ENCODE measurements around the gene DMP1.

DMP1 gene, protein sequence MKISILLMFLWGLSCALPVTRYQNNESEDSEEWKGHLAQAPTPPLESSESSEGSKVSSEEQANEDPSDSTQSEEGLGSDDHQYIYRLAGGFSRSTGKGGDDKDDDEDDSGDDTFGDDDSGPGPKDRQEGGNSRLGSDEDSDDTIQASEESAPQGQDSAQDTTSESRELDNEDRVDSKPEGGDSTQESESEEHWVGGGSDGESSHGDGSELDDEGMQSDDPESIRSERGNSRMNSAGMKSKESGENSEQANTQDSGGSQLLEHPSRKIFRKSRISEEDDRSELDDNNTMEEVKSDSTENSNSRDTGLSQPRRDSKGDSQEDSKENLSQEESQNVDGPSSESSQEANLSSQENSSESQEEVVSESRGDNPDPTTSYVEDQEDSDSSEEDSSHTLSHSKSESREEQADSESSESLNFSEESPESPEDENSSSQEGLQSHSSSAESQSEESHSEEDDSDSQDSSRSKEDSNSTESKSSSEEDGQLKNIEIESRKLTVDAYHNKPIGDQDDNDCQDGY

DNA sequence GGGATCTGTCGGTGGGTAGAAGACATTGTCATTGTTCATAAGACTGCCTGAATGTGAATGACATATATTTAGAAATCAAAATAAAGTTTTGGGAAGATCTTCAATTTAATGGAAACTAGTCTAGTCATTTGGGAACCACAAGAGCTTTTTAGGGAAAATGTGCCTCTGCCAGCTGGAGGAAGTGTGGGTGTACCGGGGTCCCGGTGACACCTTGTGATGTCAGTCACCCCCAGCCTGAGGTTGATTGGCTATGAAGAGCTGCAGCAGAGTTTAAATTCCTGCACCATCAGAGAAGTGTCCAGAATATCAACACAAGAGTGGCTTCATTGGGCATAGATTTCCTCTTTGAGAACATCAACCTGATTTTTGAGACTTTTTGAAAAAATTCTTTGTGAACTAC lies at the start of gene DMP1:
TSS of gene DMP1 (plus strand) at position 301 of the 400 bp plus-strand sequence. CDS start 6,213 bp downstream, outside the sequence.
- no peak within 1 kb of the TSS for H3K4me3 ChIP-seq (ENCODE audit: low read depth, low read length)
- DNase-seq (ENCODE audit: low read depth), result no peak
- TF ChIP-seq, protein P1, sequence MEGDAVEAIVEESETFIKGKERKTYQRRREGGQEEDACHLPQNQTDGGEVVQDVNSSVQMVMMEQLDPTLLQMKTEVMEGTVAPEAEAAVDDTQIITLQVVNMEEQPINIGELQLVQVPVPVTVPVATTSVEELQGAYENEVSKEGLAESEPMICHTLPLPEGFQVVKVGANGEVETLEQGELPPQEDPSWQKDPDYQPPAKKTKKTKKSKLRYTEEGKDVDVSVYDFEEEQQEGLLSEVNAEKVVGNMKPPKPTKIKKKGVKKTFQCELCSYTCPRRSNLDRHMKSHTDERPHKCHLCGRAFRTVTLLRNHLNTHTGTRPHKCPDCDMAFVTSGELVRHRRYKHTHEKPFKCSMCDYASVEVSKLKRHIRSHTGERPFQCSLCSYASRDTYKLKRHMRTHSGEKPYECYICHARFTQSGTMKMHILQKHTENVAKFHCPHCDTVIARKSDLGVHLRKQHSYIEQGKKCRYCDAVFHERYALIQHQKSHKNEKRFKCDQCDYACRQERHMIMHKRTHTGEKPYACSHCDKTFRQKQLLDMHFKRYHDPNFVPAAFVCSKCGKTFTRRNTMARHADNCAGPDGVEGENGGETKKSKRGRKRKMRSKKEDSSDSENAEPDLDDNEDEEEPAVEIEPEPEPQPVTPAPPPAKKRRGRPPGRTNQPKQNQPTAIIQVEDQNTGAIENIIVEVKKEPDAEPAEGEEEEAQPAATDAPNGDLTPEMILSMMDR (IDR thresholded peaks at IDR 0.05; ENCODE audit: insufficient read depth, low read depth, low read length, missing control alignments), result no peak

DNA sequence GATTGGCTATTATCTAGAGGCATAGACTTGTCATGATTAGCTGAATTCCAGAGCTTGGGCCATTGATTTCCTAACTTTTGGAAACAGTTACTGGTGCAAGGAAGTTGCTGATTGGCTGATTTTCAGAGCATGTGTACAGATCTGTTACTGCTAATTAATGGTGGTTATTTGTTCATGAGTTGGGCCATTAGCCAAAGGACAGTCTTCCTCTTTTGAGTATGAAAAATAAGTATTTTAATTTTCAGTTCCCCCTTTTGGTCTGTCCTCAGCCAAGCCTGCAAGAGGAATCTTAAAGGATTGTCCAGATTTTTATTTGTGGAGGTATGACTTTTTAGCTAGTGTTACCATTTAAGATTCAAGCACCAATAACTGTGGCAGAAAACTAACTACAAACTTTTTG lies 48.7 kb upstream of the DMP1 start:
- H3K4me3 ChIP-seq (ENCODE audit: low read depth, low read length), result no peak overlapping the region
- TF ChIP-seq, protein P1 (IDR thresholded peaks at IDR 0.05; ENCODE audit: insufficient read depth, low read depth, low read length, missing control alignments), result no peak
- DNase-seq (ENCODE audit: low read depth), result no peak

DNA sequence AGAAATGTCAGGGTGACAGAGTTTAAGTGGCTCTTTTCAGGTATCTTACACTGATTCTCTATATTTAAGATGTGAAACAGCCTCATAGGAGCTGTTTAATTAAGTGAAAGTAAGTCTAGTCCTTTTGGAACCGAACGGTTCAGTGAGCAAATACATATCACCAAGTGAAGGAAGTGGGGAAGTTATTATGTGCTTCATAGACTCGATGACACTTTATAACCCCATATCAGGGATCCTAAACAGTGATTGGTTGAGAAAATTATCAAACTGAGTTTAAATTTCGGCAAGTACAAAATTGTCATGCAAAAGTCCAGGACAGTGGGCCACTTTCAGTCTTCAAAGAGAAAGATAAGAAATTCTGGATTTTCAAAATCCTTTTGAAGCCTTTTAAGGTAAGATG lies 41.9 kb upstream of the DMP1 start, which contains the start of gene DSPP:
TSS of gene DSPP (plus strand) at position 301 of the 400 bp plus-strand sequence. CDS start 2,380 bp downstream, outside the sequence.
- TF ChIP-seq, protein P1 (IDR thresholded peaks at IDR 0.05; ENCODE audit: insufficient read depth, low read depth, low read length, missing control alignments), result no peak
- no peak for DNase-seq (ENCODE audit: low read depth)
- H3K4me3 ChIP-seq (ENCODE audit: low read depth, low read length), result no peak within 1 kb of the TSS

DNA sequence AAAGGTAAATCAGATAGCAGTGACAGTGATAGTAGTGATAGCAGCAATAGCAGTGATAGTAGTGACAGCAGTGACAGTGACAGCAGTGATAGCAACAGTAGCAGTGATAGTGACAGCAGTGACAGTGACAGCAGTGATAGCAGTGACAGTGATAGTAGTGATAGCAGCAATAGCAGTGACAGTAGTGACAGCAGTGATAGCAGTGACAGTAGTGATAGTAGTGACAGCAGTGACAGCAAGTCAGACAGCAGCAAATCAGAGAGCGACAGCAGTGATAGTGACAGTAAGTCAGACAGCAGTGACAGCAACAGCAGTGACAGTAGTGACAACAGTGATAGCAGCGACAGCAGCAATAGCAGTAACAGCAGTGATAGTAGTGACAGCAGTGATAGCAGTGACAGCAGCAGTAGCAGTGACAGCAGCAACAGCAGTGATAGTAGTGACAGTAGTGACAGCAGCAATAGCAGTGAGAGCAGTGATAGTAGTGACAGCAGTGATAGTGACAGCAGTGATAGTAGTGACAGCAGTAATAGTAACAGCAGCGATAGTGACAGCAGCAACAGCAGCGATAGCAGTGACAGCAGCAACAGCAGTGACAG lies 35.7 kb upstream of the DMP1 start:
- DNase-seq (ENCODE audit: low read depth), result no peak
- TF ChIP-seq, protein P1 (IDR thresholded peaks at IDR 0.05; ENCODE audit: insufficient read depth, low read depth, low read length, missing control alignments), result no peak
- no peak overlapping the region for H3K4me3 ChIP-seq (ENCODE audit: low read depth, low read length)

DNA sequence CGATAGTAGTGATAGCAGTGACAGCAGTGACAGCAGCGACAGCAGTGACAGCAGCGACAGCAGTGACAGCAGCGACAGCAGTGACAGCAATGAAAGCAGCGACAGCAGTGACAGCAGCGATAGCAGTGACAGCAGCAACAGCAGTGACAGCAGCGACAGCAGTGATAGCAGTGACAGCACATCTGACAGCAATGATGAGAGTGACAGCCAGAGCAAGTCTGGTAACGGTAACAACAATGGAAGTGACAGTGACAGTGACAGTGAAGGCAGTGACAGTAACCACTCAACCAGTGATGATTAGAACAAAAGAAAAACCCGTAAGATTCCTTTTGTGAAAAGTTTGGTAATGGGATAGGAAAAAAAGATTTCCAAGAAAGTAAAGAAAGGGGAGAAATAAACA lies 33.8 kb upstream of the DMP1 start:
- no peak for DNase-seq (ENCODE audit: low read depth)
- TF ChIP-seq, protein P1 (IDR thresholded peaks at IDR 0.05; ENCODE audit: insufficient read depth, low read depth, low read length, missing control alignments), result no peak
- H3K4me3 ChIP-seq (ENCODE audit: low read depth, low read length), result no peak overlapping the region

DNA sequence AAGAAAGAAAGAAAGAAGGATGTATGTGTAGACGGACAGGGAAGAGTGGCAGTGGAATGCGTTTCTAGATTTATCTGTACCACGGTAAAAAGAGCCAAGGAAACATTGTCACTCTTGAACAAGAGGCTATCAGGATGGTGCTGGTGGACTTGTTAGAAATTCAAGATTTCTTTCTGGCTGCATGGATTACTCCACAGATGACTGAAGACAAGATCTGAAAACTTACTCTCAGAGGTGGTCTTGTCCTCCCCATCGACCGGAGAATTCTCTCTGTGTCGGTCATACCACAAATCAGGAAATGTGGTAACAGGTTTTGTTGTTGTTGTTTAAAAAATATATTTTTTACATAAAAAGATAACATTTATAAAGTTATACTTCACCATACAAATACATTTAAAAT lies 30.0 kb upstream of the DMP1 start:
- TF ChIP-seq, protein P1 (IDR thresholded peaks at IDR 0.05; ENCODE audit: insufficient read depth, low read depth, low read length, missing control alignments), result no peak
- DNase-seq (ENCODE audit: low read depth), result no peak
- H3K4me3 ChIP-seq (ENCODE audit: low read depth, low read length), result no peak overlapping the region

Measured in GM12865 (cell line).